HT1080 (cell line): ENCODE data around the gene IL1A. TPM values are rescaled to one million over a fixed set of nuclear protein-coding genes. Genes with fewer than 3 reads are reported as not detected.

ENCODE experiments used
- DNase-seq: peaks from one replicate; pipeline ENCODE4 v3.0.0-alpha.2; 2015; ENCODE audit warnings: low read depth
- total RNA-seq: library from RNA; depleted of rRNA; stranded (reverse); fragments of >200 nt; shearing (Covaris generic); gene quantifications from 2 replicates; pipeline ENCODE4 v1.2.3, GENCODE V29; 2014

IL1A gene
- total RNA-seq, 1 experiment from 2014 or later: 0.85 TPM

GRCh38 chr2:112764071-112765044, 19.9 kb downstream of the IL1A start, which contains the start of gene CKAP2L:
TSS of gene CKAP2L (minus strand) at chr2:112764609. CDS start at chr2:112764598, 11 bp downstream.
- peak; percentile 99 for DNase-seq

GRCh38 chr2:112762276-112762675, 22.0 kb downstream of the IL1A start:
- DNase-seq: no peak

- no peak for DNase-seq
Measured at GRCh38 chr2:112760149-112760548, 24.1 kb downstream of the IL1A start.

GRCh38 chr2:112758711-112759110, 25.6 kb downstream of the IL1A start:
- no peak for DNase-seq

- no peak for DNase-seq
Measured at GRCh38 chr2:112757265-112757664, 27.0 kb downstream of the IL1A start.

- DNase-seq: no peak
Measured at GRCh38 chr2:112756207-112756606, 28.1 kb downstream of the IL1A start.

GRCh38 chr2:112755444-112755843, 28.8 kb downstream of the IL1A start:
- DNase-seq: no peak

GRCh38 chr2:112754564-112754963, 29.7 kb downstream of the IL1A start:
- no peak for DNase-seq

- no peak for DNase-seq
Measured at GRCh38 chr2:112752667-112753066, 31.6 kb downstream of the IL1A start.

GRCh38 chr2:112751451-112752197, 32.7 kb downstream of the IL1A start:
- no peak for DNase-seq

- DNase-seq: no peak
Measured at GRCh38 chr2:112750560-112750843, 33.8 kb downstream of the IL1A start.

GRCh38 chr2:112749755-112750559, 34.3 kb downstream of the IL1A start:
- DNase-seq: peak; percentile 79

GRCh38 chr2:112740527-112740926, 43.8 kb downstream of the IL1A start:
- no peak for DNase-seq

GRCh38 chr2:112737542-112738232, 46.6 kb downstream of the IL1A start:
- DNase-seq: no peak

- no peak for DNase-seq
Measured at GRCh38 chr2:112733871-112734270, 50.4 kb downstream of the IL1A start.

- no peak for DNase-seq
Measured at GRCh38 chr2:112733456-112733855, 50.8 kb downstream of the IL1A start.

- DNase-seq: no peak
Measured at GRCh38 chr2:112731479-112731878, 52.8 kb downstream of the IL1A start.

GRCh38 chr2:112730791-112731190, 53.5 kb downstream of the IL1A start:
- DNase-seq: no peak

GRCh38 chr2:112730216-112730615, 54.1 kb downstream of the IL1A start:
- no peak for DNase-seq

GRCh38 chr2:112728378-112729175, 55.7 kb downstream of the IL1A start:
- no peak for DNase-seq
